ENCODE measurements around the gene GFOD1.

GRCh38 chr6:13528777-13529343 is 41.5 kb upstream of the GFOD1 start:
- no peak for TF ChIP-seq POLR2A (IDR thresholded peaks at IDR 0.05; ENCODE audit: low read depth, low read length)
- no peak for TF ChIP-seq POLR2AphosphoS5 (IDR thresholded peaks at IDR 0.05; ENCODE audit: low read depth, low read length)

Measured in GM12892 (cell line).